NT2/D1 (cell line): Measurements from ENCODE around the gene ZNF569.

Experiments used
- SUZ12 ChIP-seq: IDR thresholded peaks from 2 replicates; pipeline ENCODE4 v1.6.1; 2011; ENCODE audit not compliant: insufficient read length, insufficient read depth; ENCODE audit errors: extremely low read depth
- YY1 ChIP-seq: IDR thresholded peaks from 2 replicates; pipeline ENCODE4 v1.6.1; 2011; ENCODE audit not compliant: insufficient read length, insufficient read depth
- ZNF274 ChIP-seq: IDR thresholded peaks from 2 replicates; pipeline ENCODE4 v1.6.1; 2011; ENCODE audit warnings: mild to moderate bottlenecking, low read depth, low read length

DNA sequence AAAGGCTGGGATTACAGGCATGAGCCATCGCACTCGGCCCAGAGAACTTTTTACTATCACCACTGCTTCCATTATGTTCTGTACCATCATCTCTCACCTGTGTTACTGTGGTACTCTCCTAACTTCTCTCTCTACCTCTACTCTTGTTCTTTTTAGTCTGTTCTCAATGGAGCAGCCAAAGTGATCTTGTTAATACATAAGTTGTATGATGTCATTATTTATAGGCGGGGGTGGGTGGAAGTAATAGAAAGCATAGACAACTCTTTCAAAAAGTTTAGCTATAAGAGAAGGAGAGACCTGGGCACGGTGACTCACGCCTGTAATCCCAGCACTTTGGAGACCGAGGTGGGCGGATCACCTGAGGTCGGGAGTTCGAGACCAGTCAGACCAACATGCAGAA is 4.9 kb upstream of the ZNF569 start:
- TF ChIP-seq ZNF274: no peak
- TF ChIP-seq YY1: no peak
- no peak for TF ChIP-seq SUZ12
